ENCODE measurements around the gene CDC42BPG. TPM values are rescaled to one million over a fixed set of nuclear protein-coding genes. Genes with fewer than 3 reads are reported as not detected.

Gene CDC42BPG
- total RNA-seq, 1 donor from 2014 or later: 0.35 TPM

DNA sequence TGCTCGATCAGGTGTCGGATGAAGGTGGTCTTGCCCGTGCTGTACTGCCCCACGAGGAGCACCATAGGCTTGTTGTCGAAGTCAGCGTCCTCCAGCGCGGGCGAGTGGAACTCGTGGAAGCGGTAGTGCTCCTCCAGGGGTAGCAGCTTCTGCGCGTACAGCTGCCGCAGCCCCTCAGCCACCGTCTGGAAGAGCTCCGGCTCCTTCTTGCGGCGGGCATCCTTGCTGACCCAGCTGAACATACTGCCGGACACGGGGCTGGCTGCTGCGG is 33.7 kb upstream of the CDC42BPG start:
- Mint-ChIP-seq H3K27ac (ENCODE audit: unreplicated experiment) (peak overlapping the region; percentile 95), H3K9me3 (ENCODE audit: low read depth) (no peaks in the 10 kb centered on the region), H3K36me3 (ENCODE audit: low read depth) (peaks cover 4% of the 10 kb centered on the region), H3K4me3 (ENCODE audit: unreplicated experiment) (peak overlapping the region; percentile 98), H3K4me1 (ENCODE audit: low read depth) (peaks cover 48% of the 10 kb centered on the region), H3K27me3 (ENCODE audit: low read depth) (no peaks in the 10 kb centered on the region)
- TF ChIP-seq CTCF (IDR thresholded peaks at IDR 0.05): no peak
- DNase-seq (ENCODE audit: low spot score): peak; percentile 90

DNA sequence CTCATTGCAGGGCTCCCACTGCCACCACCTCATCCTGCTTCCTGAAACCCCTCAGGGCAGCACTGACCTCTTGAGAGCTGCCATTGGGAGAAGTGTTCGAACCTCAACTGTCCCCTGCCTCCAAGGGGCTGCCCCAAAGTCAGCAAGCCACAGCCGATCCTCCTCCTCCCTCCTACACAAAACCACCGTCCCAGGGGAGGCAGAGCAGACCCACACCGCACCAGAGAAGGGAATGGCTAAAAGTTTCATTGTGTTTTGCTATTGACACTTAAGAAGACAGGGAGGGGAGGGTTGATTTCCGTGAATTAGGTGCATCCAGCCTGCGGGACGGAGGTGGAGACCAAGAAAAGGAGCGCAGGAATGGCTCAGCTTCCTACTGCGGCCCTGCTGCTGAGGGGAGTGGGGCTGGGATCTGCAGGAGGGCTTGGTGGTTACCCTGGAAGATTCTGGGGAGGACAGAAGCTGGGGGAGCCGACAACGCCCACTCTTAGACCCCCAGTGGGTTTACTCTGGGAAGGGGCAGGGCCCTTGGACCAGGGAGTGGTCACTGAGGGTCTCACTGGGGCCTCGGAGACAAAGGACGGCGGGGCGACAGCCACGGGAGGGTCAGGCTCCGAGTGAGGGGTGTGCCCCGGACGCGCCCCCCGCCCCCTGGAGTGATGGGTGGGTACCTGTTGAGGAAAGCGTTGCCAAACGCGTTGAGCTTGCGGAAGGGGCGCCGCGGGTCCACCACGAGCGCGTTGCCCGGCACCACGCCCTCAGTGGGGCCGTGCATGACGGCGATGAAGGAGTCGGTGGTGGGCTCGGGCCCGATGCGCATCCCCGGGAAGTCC is 33.2 kb upstream of the CDC42BPG start:
- TF ChIP-seq CTCF (IDR thresholded peaks at IDR 0.05): no peak
- Mint-ChIP-seq H3K27me3 (ENCODE audit: low read depth) (no peaks in the 10 kb centered on the region), H3K36me3 (ENCODE audit: low read depth) (peaks cover 8% of the 10 kb centered on the region), H3K9me3 (ENCODE audit: low read depth) (no peaks in the 10 kb centered on the region), H3K4me1 (ENCODE audit: low read depth) (peaks cover 53% of the 10 kb centered on the region), H3K27ac (ENCODE audit: unreplicated experiment) (peak overlapping the region; percentile 95), H3K4me3 (ENCODE audit: unreplicated experiment) (peak overlapping the region; percentile 98)
- DNase-seq (ENCODE audit: low spot score): peak; percentile 90

GRCh38 chr11:64876835-64877341 is 32.4 kb upstream of the CDC42BPG start:
- H3K27me3 Mint-ChIP-seq (ENCODE audit: low read depth): no peaks in the 10 kb centered on the region
- H3K4me3 Mint-ChIP-seq (ENCODE audit: unreplicated experiment): peak overlapping the region; percentile 98
- DNase-seq (ENCODE audit: low spot score): peak; percentile 92
- H3K27ac Mint-ChIP-seq (ENCODE audit: unreplicated experiment): peak overlapping the region; percentile 95
- H3K9me3 Mint-ChIP-seq (ENCODE audit: low read depth): no peaks in the 10 kb centered on the region
- H3K4me1 Mint-ChIP-seq (ENCODE audit: low read depth): peaks cover 51% of the 10 kb centered on the region
- TF ChIP-seq CTCF (IDR thresholded peaks at IDR 0.05): no peak
- H3K36me3 Mint-ChIP-seq (ENCODE audit: low read depth): peaks cover 11% of the 10 kb centered on the region

- Mint-ChIP-seq H3K4me1 (ENCODE audit: low read depth) (peaks cover 57% of the 10 kb centered on the region), H3K9me3 (ENCODE audit: low read depth) (no peaks in the 10 kb centered on the region), H3K36me3 (ENCODE audit: low read depth) (peaks cover 12% of the 10 kb centered on the region), H3K4me3 (ENCODE audit: unreplicated experiment) (peak overlapping the region; percentile 98), H3K27ac (ENCODE audit: unreplicated experiment) (peak overlapping the region; percentile 95), H3K27me3 (ENCODE audit: low read depth) (no peaks in the 10 kb centered on the region)
- TF ChIP-seq CTCF (IDR thresholded peaks at IDR 0.05): no peak
- DNase-seq (ENCODE audit: low spot score): no peak
These were observed 31.8 kb upstream of the CDC42BPG start for GRCh38 chr11:64876229-64876750.

DNA sequence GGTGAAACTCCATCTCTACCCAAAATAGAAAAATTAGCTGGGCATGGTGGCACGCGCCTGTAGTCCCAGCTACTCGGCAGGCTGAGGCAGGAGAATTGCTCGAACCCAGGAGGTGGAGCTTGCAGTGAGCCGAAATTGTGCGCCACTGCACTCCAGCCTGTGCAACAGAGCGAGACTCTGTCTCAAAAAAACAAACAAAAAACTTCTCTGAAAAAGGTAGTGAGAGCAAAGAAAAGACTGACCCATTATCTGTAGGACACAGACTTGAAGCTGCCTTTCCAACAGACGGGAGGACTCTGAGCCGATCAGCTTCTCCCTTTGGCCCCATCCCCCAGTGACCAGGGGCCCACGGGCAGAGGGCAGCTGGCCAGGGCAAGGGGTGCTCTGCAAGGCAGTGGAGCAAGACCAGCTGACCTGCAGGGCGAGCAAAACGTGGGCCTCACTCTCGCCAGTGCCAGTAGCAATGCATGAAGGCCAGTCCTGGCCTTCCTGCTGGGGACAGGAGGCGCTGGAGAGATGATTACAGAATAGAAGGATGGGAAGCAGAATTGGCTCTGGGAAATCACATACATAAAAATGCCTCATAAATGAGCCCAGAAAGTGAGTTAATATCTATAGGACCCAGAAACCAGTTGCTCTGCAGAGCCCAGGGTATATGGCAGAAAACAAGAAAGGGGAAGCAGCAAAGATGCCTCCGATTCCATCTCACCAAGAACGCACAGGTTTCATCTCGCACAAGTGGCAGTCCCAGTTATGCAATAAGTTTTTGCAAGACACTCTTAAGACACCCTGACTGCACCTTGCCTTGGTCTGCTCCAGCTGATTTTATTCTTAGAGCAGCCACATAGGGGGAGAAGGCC is 31.1 kb upstream of the CDC42BPG start:
- H3K27me3 Mint-ChIP-seq (ENCODE audit: low read depth): no peaks in the 10 kb centered on the region
- H3K27ac Mint-ChIP-seq (ENCODE audit: unreplicated experiment): peak overlapping the region; percentile 95
- peak; percentile 32 for TF ChIP-seq CTCF (IDR thresholded peaks at IDR 0.05)
- no peaks in the 10 kb centered on the region for H3K9me3 Mint-ChIP-seq (ENCODE audit: low read depth)
- DNase-seq (ENCODE audit: low spot score): no peak
- H3K4me1 Mint-ChIP-seq (ENCODE audit: low read depth): peaks cover 64% of the 10 kb centered on the region
- H3K4me3 Mint-ChIP-seq (ENCODE audit: unreplicated experiment): peak overlapping the region; percentile 98
- peaks cover 14% of the 10 kb centered on the region for H3K36me3 Mint-ChIP-seq (ENCODE audit: low read depth)
